Motor neuron (in vitro differentiated cells): ENCODE measurements around the gene CBX5. TPM values are rescaled to one million over a fixed set of nuclear protein-coding genes. Genes with fewer than 3 reads are reported as not detected.
"Not testable (repeated sequence)": the region's sequence is repeated elsewhere in the genome, so short reads cannot be mapped to it uniquely, and the experiment has no call there.

Source experiments
- ATAC-seq, 8 experiments: fragments of 200-7000 bp; cut with Tn5 transposase; replicated peaks in 6 of 8; 2 replicates each; pipeline ENCODE4 v1.8.0; 2021; ENCODE audit warnings: mild to moderate bottlenecking in 8 of 8, moderate library complexity in 8 of 8
- H3K27ac ChIP-seq, 2 donors: fragments of 250-450 bp; sonication (Bioruptor Pico); 2 replicates each; pipeline ENCODE4 v1.9.0; 2021; ENCODE audit warnings: antibody characterized with exemption in 2 of 2, mild to moderate bottlenecking in 2 of 2, moderate library complexity in 1 of 2
- H3K4me1 ChIP-seq, 2 donors: fragments of 250-450 bp; sonication (Bioruptor Pico); replicated peaks in 1 of 2; 2 replicates each; pipeline ENCODE4 v1.6.1; 2021; ENCODE audit warnings: antibody characterized with exemption in 2 of 2, mild to moderate bottlenecking in 2 of 2, moderate library complexity in 1 of 2
- H3K4me3 ChIP-seq, 5 donors: fragments of 250-450 bp; sonication (Bioruptor Pico); 2 replicates each; pipeline ENCODE4 v1.9.0; 2021; ENCODE audit warnings: antibody characterized with exemption in 5 of 5, mild to moderate bottlenecking in 5 of 5, moderate library complexity in 4 of 5
- WGBS, 10 experiments: fragments of 450-650 bp; shearing (Covaris generic); methylation state at CpG; one replicate each; pipeline ENCODE4 v1.0.0; 2022; 5-methylcytosine and 5-hydroxymethylcytosine counted together
- in situ Hi-C, 9 experiments: fragments of 400-800 bp; cut with MboI; loops; one replicate each; pipeline ENCODE4 v1.15.0; 2021; ENCODE audit warnings: low sequenced_read_pairs in 9 of 9, low pct_unique_long_range_greater_than_20kb in 2 of 9; ENCODE audit not compliant: unreplicated experiment in 9 of 9
- total RNA-seq, 8 experiments: library from RNA; unstranded; fragments of 300-600 nt; gene quantifications; 2 replicates each; pipeline versions ENCODE4 v1.2.3 to v1.2.4, GENCODE V29; 2022

Gene CBX5
- 100 to 1,000 TPM in 2 of 8 experiments, 10 to 100 TPM in 6; 20.8 to 172 (median 79.4) TPM for total RNA-seq

- Histone ChIP-seq H3K4me3 (peak within 1 kb of the TSS; percentile 60 to 73 (median 71)), H3K27ac (peak within 1 kb of the TSS; percentile 96), H3K4me1 (peaks cover 31 to 46% of the 10 kb centered on the region in 2 donors)
- peak; percentile 71 to 86 (median 84) for ATAC-seq
- 0 to 5% (median 0%) methylated on average over 1 to 17 of the region's 49 CpGs; no CpG with 5 or more reads in 1 of the 10 experiments for WGBS, 10 experiments
- in situ Hi-C loops: no loop called here
These were observed at the start of gene CBX5 for GRCh38 chr12:54279632-54280467. Gene CBX5 (minus strand): TSS chr12:54280122. CDS start chr12:54257650, 22,472 bp downstream.

DNA sequence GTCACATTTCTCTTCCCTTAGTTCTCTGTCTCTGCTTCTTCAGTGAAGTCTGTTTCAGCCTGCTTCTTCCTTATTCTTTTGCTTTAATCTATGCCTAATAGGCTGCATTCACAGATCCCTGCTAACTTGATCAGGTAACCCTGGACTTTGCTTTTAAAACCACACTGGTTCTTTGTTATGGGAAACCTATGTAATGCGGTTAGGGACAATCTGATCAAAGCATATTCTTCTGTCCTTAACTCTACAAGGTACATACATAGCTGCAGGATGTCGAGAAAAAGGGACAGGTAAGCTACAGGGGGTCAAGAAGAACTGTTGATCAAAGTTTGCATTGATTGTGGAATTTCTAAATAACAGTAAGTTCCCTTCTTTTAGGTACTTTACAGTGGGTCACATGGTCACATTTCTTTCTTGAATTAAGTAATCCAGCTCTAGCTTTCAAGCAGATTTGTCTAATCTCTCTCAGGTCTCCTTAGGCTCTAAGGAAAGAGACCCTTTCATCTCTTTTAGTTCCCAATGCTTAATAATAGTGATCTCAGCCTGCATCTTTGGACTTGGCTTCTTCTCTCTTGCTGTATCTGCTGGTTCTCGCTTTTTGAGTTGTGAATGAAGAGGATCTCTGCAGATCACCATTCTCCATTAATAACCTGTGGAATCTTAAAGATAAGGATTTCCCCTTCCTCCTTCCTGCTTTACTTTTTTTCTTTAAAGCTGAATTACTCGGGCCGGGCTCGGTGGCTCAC lies 48.8 kb upstream of the CBX5 start:
- H3K27ac ChIP-seq: no peak overlapping the region
- no peak overlapping the region for H3K4me3 ChIP-seq
- peaks cover 25 to 56% of the 10 kb centered on the region in 2 donors for H3K4me1 ChIP-seq
- in situ Hi-C loops: no loop called here
- 50 to 82% (median 73%) methylated on average over 1 to 6 of the region's 6 CpGs for WGBS, 10 experiments
- ATAC-seq: no peak

GRCh38 chr12:54325442-54326109 lies 45.7 kb upstream of the CBX5 start:
- Histone ChIP-seq H3K4me1 (peaks cover 21 to 30% of the 10 kb centered on the region in 2 donors), H3K4me3 (peak overlapping the region; percentile 64 to 92 (median 68)), H3K27ac (peak overlapping the region; percentile 94 to 98)
- ATAC-seq, in situ Hi-C loops: not testable (repeated sequence)
- WGBS, 10 experiments: 0 to 73% (median 27%) methylated on average over 3 to 19 of the region's 22 CpGs

GRCh38 chr12:54324617-54325441 lies 44.9 kb upstream of the CBX5 start, which contains the start of gene COPZ1:
Gene COPZ1 (plus strand): TSS chr12:54325131. CDS start chr12:54325164, 33 bp downstream.
- in situ Hi-C loops: no loop called here
- Histone ChIP-seq H3K27ac (peak within 1 kb of the TSS; percentile 94 to 98), H3K4me1 (peaks cover 13 to 25% of the 10 kb centered on the region in 2 donors), H3K4me3 (peak within 1 kb of the TSS; percentile 64 to 92 (median 68))
- ATAC-seq: peak; percentile 96 to 99 (median 98)
- 0 to 20% (median 1%) methylated on average over 2 to 14 of the region's 34 CpGs; no CpG with 5 or more reads in 1 of the 10 experiments for WGBS, 10 experiments

GRCh38 chr12:54321363-54321762 lies 41.4 kb upstream of the CBX5 start:
- H3K27ac ChIP-seq: no peak overlapping the region
- no peak overlapping the region for H3K4me3 ChIP-seq
- in situ Hi-C loops: no loop called here
- H3K4me1 ChIP-seq: peaks cover 7 to 9% of the 10 kb centered on the region in 2 donors
- ATAC-seq: no peak
- 29 to 100% (median 83%) methylated on average over 1 to 4 of the region's 5 CpGs; no CpG with 5 or more reads in 1 of the 10 experiments for WGBS, 10 experiments

DNA sequence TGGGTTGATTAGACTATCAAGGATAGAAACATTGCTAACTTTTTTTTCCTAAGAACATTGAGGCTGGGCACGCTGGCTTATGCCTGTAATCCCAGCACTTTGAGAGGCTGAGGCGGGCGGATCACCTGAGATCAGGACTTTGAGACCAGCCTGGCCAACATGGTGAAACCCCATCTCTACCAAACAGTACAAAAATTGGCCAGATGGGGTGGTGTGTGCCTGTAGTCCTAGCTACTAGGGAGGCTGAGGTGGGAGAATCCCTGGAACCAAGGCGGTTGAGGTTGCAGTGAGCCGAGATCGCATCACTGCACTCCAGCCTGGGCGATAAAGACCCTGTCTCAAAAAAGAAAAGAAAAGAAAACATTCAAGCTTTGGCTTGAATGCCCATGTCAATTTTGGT lies 32.4 kb upstream of the CBX5 start:
- 33 to 100% (median 82%) methylated on average over 1 to 7 of the region's 7 CpGs; no CpG with 5 or more reads in 2 of the 10 experiments for WGBS, 10 experiments
- in situ Hi-C loops, H3K4me3 ChIP-seq, H3K4me1 ChIP-seq, H3K27ac ChIP-seq: not testable (repeated sequence)
- peak in 1 of 8 experiments; percentile 26 for ATAC-seq

DNA sequence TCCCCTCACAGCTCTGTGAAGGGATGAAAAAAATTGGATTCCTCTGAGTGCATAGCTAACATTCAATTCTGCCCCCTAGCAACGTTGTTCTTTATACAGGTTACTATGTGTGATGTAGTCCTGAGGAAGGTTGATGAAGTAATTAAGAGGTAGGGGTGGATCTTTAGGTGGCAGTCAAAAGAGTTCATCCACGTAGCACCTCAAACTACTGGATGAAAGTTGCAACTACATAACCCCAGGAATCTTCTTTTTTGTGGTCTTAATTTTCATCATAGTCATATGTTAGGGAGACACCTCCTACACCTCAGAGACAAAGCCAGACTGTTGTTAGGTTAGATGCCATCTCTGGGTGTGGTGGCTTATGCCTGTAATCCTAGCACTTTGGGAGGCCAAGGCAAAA lies 31.1 kb upstream of the CBX5 start:
- ATAC-seq: peak in 1 of 8 experiments; percentile 78
- H3K4me3 ChIP-seq: no peak overlapping the region
- no peaks in the 10 kb centered on the region for H3K4me1 ChIP-seq
- 20 to 67% (median 49%) methylated on average over 1 to 2 of the region's 2 CpGs; no CpG with 5 or more reads in 4 of the 10 experiments for whole genome bisulfite sequencing, 10 experiments
- in situ Hi-C loops: no loop called here
- H3K27ac ChIP-seq: no peak overlapping the region

GRCh38 chr12:54306925-54307741 lies 27.2 kb upstream of the CBX5 start:
- in situ Hi-C loops: no loop called here
- no peak overlapping the region for H3K4me3 ChIP-seq
- ATAC-seq: peak; percentile 40 to 96 (median 59)
- H3K27ac ChIP-seq: no peak overlapping the region
- WGBS, 10 experiments: 15 to 86% (median 73%) methylated on average over 1 to 6 of the region's 8 CpGs; no CpG with 5 or more reads in 1 of the 10 experiments
- peaks cover 0 to 2% of the 10 kb centered on the region in 2 donors for H3K4me1 ChIP-seq

- WGBS, 10 experiments: 10 to 50% (median 17%) methylated on average over 1 to 4 of the region's 12 CpGs; no CpG with 5 or more reads in 6 of the 10 experiments
- Histone ChIP-seq H3K4me1 (peaks cover 2 to 12% of the 10 kb centered on the region in 2 donors), H3K4me3 (no peak overlapping the region), H3K27ac (no peak overlapping the region)
- peak in 3 of 8 experiments; percentile 14 to 28 (median 25) for ATAC-seq
- in situ Hi-C loops: no loop called here
These were observed 24.4 kb upstream of the CBX5 start for GRCh38 chr12:54304187-54304810.

DNA sequence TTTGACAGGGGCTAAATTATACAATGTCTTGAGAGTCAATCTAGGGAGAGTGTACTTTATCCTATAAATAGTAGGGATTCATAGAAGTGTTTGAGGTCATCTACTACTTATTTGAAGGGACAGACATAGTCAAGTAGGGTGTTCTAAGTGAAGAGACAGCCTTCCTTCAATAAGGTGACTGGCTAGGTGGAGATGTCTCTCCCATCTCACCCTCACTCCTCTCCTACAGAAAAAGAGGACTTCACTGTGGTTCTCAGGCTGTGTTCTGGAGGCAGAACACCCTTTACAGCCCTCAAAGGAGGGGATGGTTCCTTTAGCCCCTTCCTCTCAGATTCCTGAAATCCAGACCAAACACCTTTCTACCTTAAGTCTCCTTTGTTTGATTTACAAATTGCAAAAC lies 23.7 kb upstream of the CBX5 start:
- no peak overlapping the region for H3K27ac ChIP-seq
- in situ Hi-C loops: no loop called here
- no peak overlapping the region for H3K4me3 ChIP-seq
- ATAC-seq: no peak
- peaks cover 2 to 12% of the 10 kb centered on the region in 2 donors for H3K4me1 ChIP-seq

DNA sequence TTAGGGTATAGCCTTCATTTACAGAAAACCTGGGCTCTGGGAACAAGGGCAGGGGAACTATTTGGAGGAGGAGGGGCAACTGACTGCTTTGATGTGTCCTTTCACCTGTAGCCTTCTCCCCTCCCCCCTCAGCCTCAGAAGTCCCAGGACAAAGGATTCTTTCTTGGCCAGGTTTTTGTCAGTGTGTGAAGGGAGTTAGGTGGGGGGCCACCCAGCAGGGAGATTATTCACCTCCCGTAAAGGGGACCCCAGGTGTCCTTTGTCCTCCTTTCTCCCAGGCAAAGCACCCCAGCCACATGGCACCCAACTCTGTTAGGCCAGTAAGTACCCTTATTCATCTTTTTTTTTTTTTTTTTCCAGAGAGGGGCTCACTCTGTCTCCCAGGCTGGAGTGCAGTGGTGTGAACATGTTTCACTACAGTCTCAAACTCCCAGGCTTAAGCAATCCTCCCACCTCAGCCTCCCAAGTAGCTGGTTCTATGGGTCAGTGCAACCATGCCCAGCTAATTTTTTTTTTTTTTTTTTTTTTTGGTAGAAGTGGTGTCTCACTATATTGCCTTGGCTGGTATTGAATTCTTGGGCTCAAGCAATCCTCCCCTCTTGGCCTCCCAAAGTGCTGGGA lies 21.6 kb upstream of the CBX5 start:
- H3K4me3 ChIP-seq: no peak overlapping the region
- 100% methylated on average over 1 of the region's 1 CpG; no CpG with 5 or more reads in 8 of the 10 experiments for WGBS, 10 experiments
- no peak for ATAC-seq
- peaks cover 2 to 12% of the 10 kb centered on the region in 2 donors for H3K4me1 ChIP-seq
- in situ Hi-C loops: no loop called here
- H3K27ac ChIP-seq: no peak overlapping the region
